Heart right ventricle (tissue), 16 donors: ENCODE results near the gene ENKUR. TPM values are rescaled to one million over a fixed set of nuclear protein-coding genes. Genes with fewer than 3 reads are reported as not detected.
"Not testable (repeated sequence)": the region's sequence is repeated elsewhere in the genome, so short reads cannot be mapped to it uniquely, and the experiment has no call there.

ENCODE experiments used
- ATAC-seq, 8 donors: fragments of 200-7000 bp; cut with Tn5 transposase; one replicate each; pipeline ENCODE4 v1.9.1; 2020; ENCODE audit warnings: mild to moderate bottlenecking in 8 of 8, moderate library complexity in 8 of 8, moderate number of reproducible peaks in 1 of 8
- DNase-seq, 2 donors: peaks; one replicate each; pipeline ENCODE4 v3.0.0-alpha.2; 2020
- H3K27ac ChIP-seq, 10 donors: fragments of 200-600 bp; sonication (generic) in 2 of 10; one replicate each; pipeline versions ENCODE4 v1.5.0 to v1.8.0; 2020 to 2022; ENCODE audit warnings: mild to moderate bottlenecking in 3 of 10
- H3K27me3 ChIP-seq, 7 donors: fragments of 200-600 bp; one replicate each; pipeline ENCODE4 v1.8.0; 2021 to 2022; ENCODE audit warnings: mild to moderate bottlenecking in 2 of 7
- H3K36me3 ChIP-seq, 9 donors: fragments of 200-600 bp; sonication (generic) in 1 of 9; one replicate each; pipeline versions ENCODE4 v1.5.0 to v1.8.0; 2020 to 2022; ENCODE audit warnings: mild to moderate bottlenecking in 2 of 9
- H3K4me1 ChIP-seq, 9 donors: fragments of 200-600 bp; sonication (generic) in 1 of 9; one replicate each; pipeline versions ENCODE4 v1.5.0 to v1.8.0; 2020 to 2022; ENCODE audit warnings: mild to moderate bottlenecking in 4 of 9
- H3K4me3 ChIP-seq, 10 donors: fragments of 200-600 bp; sonication (generic) in 2 of 10; one replicate each; pipeline versions ENCODE4 v1.5.0 to v1.8.0; 2020 to 2022; ENCODE audit warnings: mild to moderate bottlenecking in 7 of 10, moderate library complexity in 2 of 10
- H3K9me3 ChIP-seq, 11 donors: fragments of 200-600 bp in 10 of 11; sonication (generic) in 2 of 11; one replicate each; pipeline versions ENCODE4 v1.5.0 to v1.8.0; 2013 to 2022; ENCODE audit warnings: mild to moderate bottlenecking in 2 of 11, control low read depth in 1 of 11, moderate library complexity in 1 of 11
- CTCF ChIP-seq, 9 donors: fragments of 200-600 bp; sonication (generic) in 2 of 9; IDR thresholded peaks; one replicate each; pipeline versions ENCODE4 v1.5.0 to v1.8.0; 2021 to 2022; ENCODE audit warnings: antibody characterized with exemption in 9 of 9, mild to moderate bottlenecking in 5 of 9, moderate library complexity in 1 of 9
- WGBS, 2 donors: extraction: QIAGEN DNeasy Blood & Tissue Kit; methylation state at CpG; one replicate each; pipeline ENCODE4 v1.1.7; 2013; ENCODE audit warnings: inconsistent platforms in 1 of 2; 5-methylcytosine and 5-hydroxymethylcytosine counted together
- intact Hi-C, 10 donors: fragments of 100-400 bp; cut with DNase I; formaldehyde crosslinking; loops; one replicate each; pipeline versions ENCODE4 v1.11.1 to v1.14.2; 2022
- polyA plus RNA-seq, 2 donors: library from polyadenylated mRNA; stranded (reverse); fragments of 200-250 nt; gene quantifications; one replicate each; pipeline ENCODE4 v1.2.3, GENCODE V29; 2013
- total RNA-seq, 10 donors: library from RNA; stranded (reverse); fragmentation: NEBNext Ultra II Directional in 3 of 10; extraction: Animal tissue kit (Norgen Biotek cat#: 25700) in 3 of 10; gene quantifications; one replicate each; pipeline versions ENCODE4 v1.2.1 to v1.2.4, GENCODE V29; 2021 to 2023
- donor health status: Arrhythmogenic right ventricular cardiomyopathy.
- donor health status: ischemic (EF 13 %, LVEDD 7.1; RV severe dilation, severe dysfunction).
- donor health status: healthy with polysubstance abuse.
- donor health status: DM: no; HTN: yes; CAD: no.
- donor health status: DM: no; HTN: no; CAD: no.
- donor health status: ischemic (EF 25% LVEDD 6.9; RV normal size, moderate dysfunction).
- donor health status: ischemic (EF 25% LVEDD 5.7; RV mildly dilated, moderate dysfunction).
- donor health status: healthy.
- donor health status: DM: yes; HTN: yes; CAD: no.
- donor health status: Ischemic cardiomyopathy.
- donor health status: ischemic (EF 35%, LVEDD 5.7; RV mildly dilated, moderate dysfunction).
- donor health status: nonischemic (EF 11% LVEDD 7.7; RV severe dilation, severe dysfunction).
- donor health status: DM: yes; HTN: yes; CAD: no.
- donor health status: PGD.
- donor health status: ischemic (EF 29% LVEDD 5.4; RV normal size, mild dysfunction).
- donor health status: nonischemic (EF 23%, LVEDD 6.1; RV moderate dilation, normal function).

The ENKUR gene
- total and polyA plus RNA-seq, 12 donors: 0.10 TPM; not detected in 11

- intact Hi-C loops: loop anchor here in 1 of 10 donors (10.0 kb wide), 1 partner anchor 290 kb away; the partner anchor contains the start of gene ARHGAP21
- peaks cover 0 to 18% (median 13%) of the 10 kb centered on the region in 9 donors for H3K4me1 ChIP-seq
- ATAC-seq (no peak), DNase-seq (no peak)
- H3K27ac ChIP-seq: no peak overlapping the region
- H3K4me3 ChIP-seq: no peak overlapping the region
- H3K27me3 ChIP-seq: no peaks in the 10 kb centered on the region
- TF ChIP-seq CTCF (IDR thresholded peaks at IDR 0.05): no peak
- H3K36me3 ChIP-seq: no peaks in the 10 kb centered on the region
- H3K9me3 ChIP-seq: no peaks in the 10 kb centered on the region
Measured at GRCh38 chr10:25014579-25014978, 1.4 kb downstream of the ENKUR start.

- not testable (repeated sequence) for H3K9me3 ChIP-seq, H3K36me3 ChIP-seq, H3K4me1 ChIP-seq, DNase-seq, ATAC-seq, H3K4me3 ChIP-seq, H3K27me3 ChIP-seq, H3K27ac ChIP-seq
- intact Hi-C loops: loop anchor here in 1 of 10 donors (10.0 kb wide), 1 partner anchor 287 kb away; the partner anchor contains the start of gene ARHGAP21
- 92 to 94% methylated on average over 2 of the region's 2 CpGs for WGBS, 2 donors
Measured at GRCh38 chr10:25011591-25011990, 4.4 kb downstream of the ENKUR start.

GRCh38 chr10:24998044-24998443 lies 17.9 kb downstream of the ENKUR start:
- ATAC-seq (no peak), DNase-seq (no peak)
- Histone ChIP-seq H3K4me3 (no peak overlapping the region), H3K27me3 (no peaks in the 10 kb centered on the region), H3K9me3 (peaks cover 0 to 23% (median 6%) of the 10 kb centered on the region in 11 donors), H3K36me3 (no peaks in the 10 kb centered on the region), H3K27ac (no peak overlapping the region), H3K4me1 (no peaks in the 10 kb centered on the region)
- intact Hi-C loops: loop anchor here in 2 of 10 donors (10.0 kb wide), 1 partner anchor 353 kb away; no protein-coding TSS in a partner anchor
- 82 to 90% methylated on average over 3 of the region's 3 CpGs for WGBS, 2 donors
- TF ChIP-seq CTCF (IDR thresholded peaks at IDR 0.05): no peak

- no peak for TF ChIP-seq CTCF (IDR thresholded peaks at IDR 0.05)
- no peaks in the 10 kb centered on the region for H3K36me3 ChIP-seq
- ATAC-seq: no peak
- intact Hi-C loops: loop anchor here in 2 of 10 donors (10.0 kb wide), 1 partner anchor 350 kb away; no protein-coding TSS in a partner anchor
- DNase-seq: no peak
- H3K27me3 ChIP-seq: no peaks in the 10 kb centered on the region
- no peak overlapping the region for H3K27ac ChIP-seq
- peaks cover 0 to 6% (median under 1%) of the 10 kb centered on the region in 11 donors for H3K9me3 ChIP-seq
- H3K4me3 ChIP-seq: no peak overlapping the region
- H3K4me1 ChIP-seq: peaks cover 0 to under 1% (median 0%) of the 10 kb centered on the region in 9 donors
Measured at GRCh38 chr10:24995072-24995471, 20.9 kb downstream of the ENKUR start.

GRCh38 chr10:24993237-24993958 lies 22.6 kb downstream of the ENKUR start:
- 99 to 100% methylated on average over 1 of the region's 1 CpG for WGBS, 2 donors
- Histone ChIP-seq H3K4me3 (no peak overlapping the region), H3K4me1 (peaks cover 0 to 10% (median 0%) of the 10 kb centered on the region in 9 donors), H3K27me3 (no peaks in the 10 kb centered on the region), H3K27ac (no peak overlapping the region), H3K9me3 (no peaks in the 10 kb centered on the region), H3K36me3 (no peaks in the 10 kb centered on the region)
- ATAC-seq (no peak), DNase-seq (no peak)
- intact Hi-C loops: loop anchor here in 3 of 10 donors (5.0 to 10.0 kb wide), 2 partner anchors 349 to 351 kb away; no protein-coding TSS in a partner anchor
- no peak for TF ChIP-seq CTCF (IDR thresholded peaks at IDR 0.05)
